Keratinocyte (primary cell): Measurements from ENCODE around the gene VSIG10L2.

ENCODE experiments used
- CTCF ChIP-seq, 3 experiments: IDR thresholded peaks in 1 of 3; conservative IDR thresholded peaks in 1 of 3; optimal IDR thresholded peaks in 1 of 3; 2 replicates in 2 of 3; 3 replicates in 1 of 3; pipeline versions ENCODE3 to v1.5.1; 2011; ENCODE audit warnings: low read length in 3 of 3, mild to moderate bottlenecking in 3 of 3, moderate library complexity in 2 of 3, control low read depth in 1 of 3, inconsistent platforms in 1 of 3; ENCODE audit not compliant: insufficient read depth in 2 of 3; ENCODE audit errors: extremely low read depth in 1 of 3
- EZH2 ChIP-seq: IDR thresholded peaks from one replicate; pipeline ENCODE4 v1.6.1; 2012; ENCODE audit warnings: inconsistent platforms, mild to moderate bottlenecking, low read length, moderate library complexity

- TF ChIP-seq CTCF (optimal IDR thresholded peaks at IDR 0.05 in 1 of 3, IDR thresholded peaks at IDR 0.05 in 1 of 3, conservative IDR thresholded peaks at IDR 0.05 in 1 of 3; ENCODE audit: extremely low read depth in 1 of 3, insufficient read depth in 2 of 3, low read length in 3 of 3) (no peak), EZH2 (no peak)
Observed at GRCh38 chr11:125987066-125987641, 41.3 kb downstream of the VSIG10L2 start.
